Endothelial cell of umbilical vein (primary cell): Measurements from ENCODE around the gene AMIGO2.

ENCODE experiments used
- EZH2 ChIP-seq: IDR thresholded peaks from 2 replicates; pipeline ENCODE4 v1.6.1; 2012; ENCODE audit warnings: borderline replicate concordance, low read depth, mild to moderate bottlenecking, moderate library complexity, low read length, inconsistent platforms; ENCODE audit not compliant: severe bottlenecking
- MYC ChIP-seq: IDR thresholded peaks from one replicate; pipeline ENCODE4 v1.6.1; 2011; ENCODE audit warnings: mild to moderate bottlenecking, low read depth, low read length
- POLR2A ChIP-seq: IDR thresholded peaks from 2 replicates; pipeline ENCODE4 v1.6.1; 2012; ENCODE audit warnings: low read depth, mild to moderate bottlenecking, control low read depth, low read length
- TF ChIP-seq, protein P1 (sequence below), 2 donors: IDR thresholded peaks; 1 replicate in 1 of 2; 2 replicates in 1 of 2; pipeline ENCODE4 v1.5.1; 2011; ENCODE audit warnings: low read length in 2 of 2, mild to moderate bottlenecking in 2 of 2, moderate library complexity in 2 of 2, control low read depth in 1 of 2, inconsistent platforms in 1 of 2, low read depth in 1 of 2; ENCODE audit not compliant: insufficient read depth in 1 of 2; ENCODE audit errors: extremely low read depth in 1 of 2

DNA sequence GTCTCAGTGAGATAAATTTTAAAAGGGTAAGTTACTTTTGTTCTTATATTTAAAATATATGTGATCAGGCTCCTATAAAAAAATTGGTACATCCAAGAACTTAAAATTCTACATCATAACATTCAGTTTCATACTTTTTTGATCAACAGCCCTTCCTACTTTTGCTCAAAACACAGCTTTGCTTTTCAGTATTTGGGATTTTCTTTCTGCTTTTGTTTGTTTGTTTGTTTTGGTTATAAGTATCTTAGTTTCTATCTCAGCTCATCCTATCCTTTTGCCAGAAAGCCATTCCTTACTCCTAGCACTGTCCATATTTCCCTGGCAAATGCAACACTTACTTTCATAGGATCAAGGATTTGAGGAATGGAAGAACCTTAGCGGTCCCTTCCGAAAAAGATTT is 5.0 kb downstream of the AMIGO2 start:
- TF ChIP-seq, protein P1, sequence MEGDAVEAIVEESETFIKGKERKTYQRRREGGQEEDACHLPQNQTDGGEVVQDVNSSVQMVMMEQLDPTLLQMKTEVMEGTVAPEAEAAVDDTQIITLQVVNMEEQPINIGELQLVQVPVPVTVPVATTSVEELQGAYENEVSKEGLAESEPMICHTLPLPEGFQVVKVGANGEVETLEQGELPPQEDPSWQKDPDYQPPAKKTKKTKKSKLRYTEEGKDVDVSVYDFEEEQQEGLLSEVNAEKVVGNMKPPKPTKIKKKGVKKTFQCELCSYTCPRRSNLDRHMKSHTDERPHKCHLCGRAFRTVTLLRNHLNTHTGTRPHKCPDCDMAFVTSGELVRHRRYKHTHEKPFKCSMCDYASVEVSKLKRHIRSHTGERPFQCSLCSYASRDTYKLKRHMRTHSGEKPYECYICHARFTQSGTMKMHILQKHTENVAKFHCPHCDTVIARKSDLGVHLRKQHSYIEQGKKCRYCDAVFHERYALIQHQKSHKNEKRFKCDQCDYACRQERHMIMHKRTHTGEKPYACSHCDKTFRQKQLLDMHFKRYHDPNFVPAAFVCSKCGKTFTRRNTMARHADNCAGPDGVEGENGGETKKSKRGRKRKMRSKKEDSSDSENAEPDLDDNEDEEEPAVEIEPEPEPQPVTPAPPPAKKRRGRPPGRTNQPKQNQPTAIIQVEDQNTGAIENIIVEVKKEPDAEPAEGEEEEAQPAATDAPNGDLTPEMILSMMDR (IDR thresholded peaks at IDR 0.05; ENCODE audit: extremely low read depth in 1 of 2, insufficient read depth in 1 of 2, low read depth in 1 of 2, low read length in 2 of 2), result no peak
- TF ChIP-seq EZH2, result no peak
- no peak for TF ChIP-seq POLR2A
- TF ChIP-seq MYC, result no peak
